ENCODE results near the gene RPS10.
"Not testable (repeated sequence)": the region's sequence is repeated elsewhere in the genome, so short reads cannot be mapped to it uniquely, and the experiment has no call there.

DNA sequence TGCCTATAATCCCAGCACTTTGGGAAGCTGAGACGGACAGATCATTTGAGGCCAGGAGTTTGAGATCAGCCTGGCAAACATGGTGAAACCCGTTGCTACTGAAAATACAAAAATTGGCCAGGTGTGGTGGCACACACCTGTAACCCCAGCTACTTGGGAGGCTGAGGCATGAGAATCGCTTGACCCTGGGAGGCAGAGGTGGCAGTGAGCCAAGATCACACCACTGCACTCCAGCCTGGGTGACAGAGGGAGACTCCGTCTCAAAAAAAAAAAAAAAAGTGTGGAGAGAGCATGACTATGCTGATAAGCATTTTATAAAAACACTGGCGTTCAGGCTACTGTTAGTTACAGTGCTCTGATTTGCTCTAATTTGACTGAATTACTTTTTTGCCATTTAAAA is 48.3 kb downstream of the RPS10 start:
- TF ChIP-seq, protein P1, sequence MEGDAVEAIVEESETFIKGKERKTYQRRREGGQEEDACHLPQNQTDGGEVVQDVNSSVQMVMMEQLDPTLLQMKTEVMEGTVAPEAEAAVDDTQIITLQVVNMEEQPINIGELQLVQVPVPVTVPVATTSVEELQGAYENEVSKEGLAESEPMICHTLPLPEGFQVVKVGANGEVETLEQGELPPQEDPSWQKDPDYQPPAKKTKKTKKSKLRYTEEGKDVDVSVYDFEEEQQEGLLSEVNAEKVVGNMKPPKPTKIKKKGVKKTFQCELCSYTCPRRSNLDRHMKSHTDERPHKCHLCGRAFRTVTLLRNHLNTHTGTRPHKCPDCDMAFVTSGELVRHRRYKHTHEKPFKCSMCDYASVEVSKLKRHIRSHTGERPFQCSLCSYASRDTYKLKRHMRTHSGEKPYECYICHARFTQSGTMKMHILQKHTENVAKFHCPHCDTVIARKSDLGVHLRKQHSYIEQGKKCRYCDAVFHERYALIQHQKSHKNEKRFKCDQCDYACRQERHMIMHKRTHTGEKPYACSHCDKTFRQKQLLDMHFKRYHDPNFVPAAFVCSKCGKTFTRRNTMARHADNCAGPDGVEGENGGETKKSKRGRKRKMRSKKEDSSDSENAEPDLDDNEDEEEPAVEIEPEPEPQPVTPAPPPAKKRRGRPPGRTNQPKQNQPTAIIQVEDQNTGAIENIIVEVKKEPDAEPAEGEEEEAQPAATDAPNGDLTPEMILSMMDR (IDR thresholded peaks at IDR 0.05) = not testable (repeated sequence)
- TF ChIP-seq POLR2A (IDR thresholded peaks at IDR 0.05) = not testable (repeated sequence)
